Activated T-cell treated with anti-CD3 and anti-CD28 coated beads, Interleukin-2, amount 50 U/mL, for 1 hour (primary cell): Measurements from ENCODE around the gene TOP1.
"Not testable (repeated sequence)": the region's sequence is repeated elsewhere in the genome, so short reads cannot be mapped to it uniquely, and the experiment has no call there.

Experiments
- DNase-seq: peaks from one replicate; pipeline ENCODE4 v3.0.0-alpha.2; 2020

Gene TOP1

GRCh38 chr20:41028359-41029149 is at the start of gene TOP1:
TOP1 (plus strand) TSS chr20:41028822; CDS start chr20:41029068, 246 bp downstream.
- DNase-seq, result peak; percentile 99

GRCh38 chr20:40979247-40979646 is 49.4 kb upstream of the TOP1 start:
- no peak for DNase-seq

GRCh38 chr20:40980106-40980827 is 48.4 kb upstream of the TOP1 start:
- no peak for DNase-seq

- no peak for DNase-seq
Observed at GRCh38 chr20:40980828-40981310, 47.8 kb upstream of the TOP1 start.

- DNase-seq, result no peak
Observed at GRCh38 chr20:40982415-40983145, 46.0 kb upstream of the TOP1 start.

GRCh38 chr20:40983898-40984297 is 44.7 kb upstream of the TOP1 start:
- no peak for DNase-seq

GRCh38 chr20:40984496-40984895 is 44.1 kb upstream of the TOP1 start:
- no peak for DNase-seq

- no peak for DNase-seq
Observed at GRCh38 chr20:40986774-40987173, 41.8 kb upstream of the TOP1 start.

GRCh38 chr20:40990542-40991120 is 38.0 kb upstream of the TOP1 start:
- peak; percentile 70 for DNase-seq

GRCh38 chr20:40991181-40991889 is 37.3 kb upstream of the TOP1 start:
- no peak for DNase-seq

GRCh38 chr20:40992349-40993113 is 36.1 kb upstream of the TOP1 start:
- no peak for DNase-seq

- DNase-seq, result no peak
Observed at GRCh38 chr20:40993794-40994540, 34.7 kb upstream of the TOP1 start.

GRCh38 chr20:40996326-40996725 is 32.3 kb upstream of the TOP1 start:
- no peak for DNase-seq

GRCh38 chr20:40997116-40997515 is 31.5 kb upstream of the TOP1 start:
- no peak for DNase-seq

GRCh38 chr20:40999841-41000240 is 28.8 kb upstream of the TOP1 start:
- no peak for DNase-seq

GRCh38 chr20:41000628-41001027 is 28.0 kb upstream of the TOP1 start:
- no peak for DNase-seq

- no peak for DNase-seq
Observed at GRCh38 chr20:41001497-41001896, 27.1 kb upstream of the TOP1 start.

GRCh38 chr20:41002842-41003142 is 25.8 kb upstream of the TOP1 start:
- DNase-seq, result no peak

- DNase-seq, result peak; percentile 73
Observed at GRCh38 chr20:41003143-41003935, 25.3 kb upstream of the TOP1 start.

- DNase-seq, result not testable (repeated sequence)
Observed at GRCh38 chr20:41003936-41004294, 24.7 kb upstream of the TOP1 start.
